CD4-positive, alpha-beta T cell (primary cell): Measurements from ENCODE around the gene PIK3C2A. TPM values are rescaled to one million over a fixed set of nuclear protein-coding genes. Genes with fewer than 3 reads are reported as not detected.

Experiments
- ATAC-seq: fragments of 200-7000 bp; cut with Tn5 transposase; one replicate; pipeline ENCODE4 v1.10.0; 2022; ENCODE audit warnings: mild to moderate bottlenecking; ENCODE audit not compliant: poor library complexity
- CTCF ChIA-PET: fragments of 350-600 bp; sonication (Branson Sonifier 250); formaldehyde crosslinking; loops from one replicate; lab custom pipeline; 2021; ENCODE audit warnings: antibody characterized with exemption, inconsistent platforms; lab: Charles Lee
- POLR2A ChIA-PET: fragments of 350-600 bp; sonication (Branson Sonifier 250); formaldehyde crosslinking; loops from one replicate; lab custom pipeline; 2021; ENCODE audit warnings: antibody characterized with exemption, inconsistent platforms; lab: Charles Lee
- DNase-seq, 14 experiments: peaks; one replicate each; pipeline ENCODE4 v3.0.0-alpha.2; 2013 to 2020; ENCODE audit warnings: mixed read lengths in 2 of 14
- H3K27ac ChIP-seq, 2 donors: one replicate each; pipeline versions ENCODE4 v1.5.1 to v1.7.0; 2013; ENCODE audit warnings: low read length in 2 of 2, low read depth in 1 of 2, mild to moderate bottlenecking in 1 of 2
- H3K27me3 ChIP-seq, 2 experiments: 1 replicate in 1 of 2; 2 replicates in 1 of 2; pipeline versions ENCODE4 v1.6.1 to v1.7.0; 2013; ENCODE audit warnings: low read length in 2 of 2, control low read depth in 1 of 2, mild to moderate bottlenecking in 1 of 2, moderate library complexity in 1 of 2; ENCODE audit not compliant: insufficient read depth in 2 of 2, control insufficient read depth in 1 of 2
- H3K36me3 ChIP-seq: one replicate; pipeline ENCODE4 v1.6.1; 2013; ENCODE audit warnings: low read length, control low read depth; ENCODE audit not compliant: insufficient read depth
- H3K4me1 ChIP-seq: one replicate; pipeline ENCODE4 v1.6.1; 2013; ENCODE audit warnings: low read length, control low read depth; ENCODE audit not compliant: insufficient read depth
- H3K4me3 ChIP-seq: one replicate; pipeline ENCODE4 v1.5.1; 2013; ENCODE audit warnings: mild to moderate bottlenecking, low read length, moderate library complexity
- H3K9me3 ChIP-seq, 2 experiments: 1 replicate in 1 of 2; 2 replicates in 1 of 2; pipeline versions ENCODE4 v1.6.1 to v1.7.0; 2013; ENCODE audit warnings: low read length in 2 of 2, mild to moderate bottlenecking in 2 of 2, control low read depth in 1 of 2, moderate library complexity in 1 of 2; ENCODE audit not compliant: control insufficient read depth in 1 of 2, insufficient read depth in 1 of 2
- H3K27ac Mint-ChIP-seq: one replicate; pipeline ENCODE4 v1.8.0; 2020; ENCODE audit warnings: mixed read lengths
- H3K27me3 Mint-ChIP-seq: one replicate; pipeline ENCODE4 v1.8.0; 2021; ENCODE audit warnings: mixed read lengths
- H3K36me3 Mint-ChIP-seq: one replicate; pipeline ENCODE4 v1.8.0; 2021; ENCODE audit warnings: low read depth, mixed read lengths
- H3K4me1 Mint-ChIP-seq: one replicate; pipeline ENCODE4 v1.8.0; 2021; ENCODE audit warnings: low read depth, mixed read lengths
- H3K4me3 Mint-ChIP-seq: one replicate; pipeline ENCODE4 v1.8.0; 2020; ENCODE audit warnings: mild to moderate bottlenecking, mixed read lengths
- H3K9me3 Mint-ChIP-seq: one replicate; pipeline ENCODE4 v1.8.0; 2020; ENCODE audit warnings: mixed read lengths
- intact Hi-C, 2 experiments: fragments of 100-400 bp; cut with DNase I in 1 of 2; cut with micrococcal nuclease in 1 of 2; formaldehyde crosslinking; loops; one replicate each; pipeline versions ENCODE4 v1.15.1 to v1.9.0; 2023 to 2025; cut with DNase I, micrococcal nuclease
- total RNA-seq, 174 experiments: library from RNA in 2 of 174; stranded (reverse) in 2 of 174; gene quantifications; one replicate each; pipeline ENCODE4 v1.2.3 and lab custom pipeline; 2021 to 2026
- TF ChIP-seq, protein P1 (sequence below): fragments of 200-600 bp; IDR thresholded peaks from one replicate; pipeline ENCODE4 v1.8.0; 2022; ENCODE audit warnings: antibody characterized with exemption, mild to moderate bottlenecking

PIK3C2A gene
- total RNA-seq, 2 experiments from 2014 or later: 39.2 to 43.0 TPM

DNA sequence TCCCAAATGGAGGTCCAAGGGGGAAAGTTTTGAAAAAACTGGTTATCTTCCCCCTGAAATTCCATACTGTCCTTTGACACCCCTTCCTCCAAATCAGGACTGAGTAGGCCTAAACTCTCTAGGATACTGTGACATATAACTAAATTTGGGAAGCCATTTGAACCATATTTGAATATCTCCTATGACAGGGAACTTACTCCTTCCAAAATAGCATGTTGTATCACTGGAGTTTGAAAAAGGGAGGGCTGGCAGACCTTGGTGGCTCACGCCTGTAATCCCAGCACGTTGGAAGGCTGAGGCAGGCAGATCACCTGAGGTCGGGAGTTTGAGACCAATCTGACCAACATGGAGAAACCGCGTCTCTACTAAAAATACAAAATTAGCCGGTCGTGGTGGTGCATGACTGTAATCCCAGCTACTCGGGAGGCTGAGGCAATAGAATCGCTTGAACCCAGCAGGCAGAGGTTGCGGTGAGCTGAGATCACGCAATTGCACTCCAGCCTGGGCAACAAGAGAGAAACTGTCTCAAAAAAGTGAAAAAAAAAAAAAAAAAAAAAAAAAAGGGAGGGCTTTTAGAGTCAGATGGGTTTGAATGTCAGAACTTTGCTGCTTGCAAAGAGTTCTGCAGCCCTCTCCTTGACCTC is 42.4 kb downstream of the PIK3C2A start:
- Mint-ChIP-seq H3K27me3 (no peaks in the 10 kb centered on the region), H3K36me3 (peaks cover 39% of the 10 kb centered on the region), H3K4me1 (peaks cover 60% of the 10 kb centered on the region), H3K9me3 (no peaks in the 10 kb centered on the region), H3K4me3 (no peak overlapping the region), H3K27ac (no peak overlapping the region)
- DNase-seq: no peak
- Histone ChIP-seq H3K36me3 (peaks cover 10% of the 10 kb centered on the region), H3K9me3 (no peaks in the 10 kb centered on the region), H3K27me3 (no peaks in the 10 kb centered on the region), H3K4me3 (no peak overlapping the region), H3K27ac (no peak overlapping the region), H3K4me1 (peaks cover 18% of the 10 kb centered on the region)
- TF ChIP-seq, protein P1, sequence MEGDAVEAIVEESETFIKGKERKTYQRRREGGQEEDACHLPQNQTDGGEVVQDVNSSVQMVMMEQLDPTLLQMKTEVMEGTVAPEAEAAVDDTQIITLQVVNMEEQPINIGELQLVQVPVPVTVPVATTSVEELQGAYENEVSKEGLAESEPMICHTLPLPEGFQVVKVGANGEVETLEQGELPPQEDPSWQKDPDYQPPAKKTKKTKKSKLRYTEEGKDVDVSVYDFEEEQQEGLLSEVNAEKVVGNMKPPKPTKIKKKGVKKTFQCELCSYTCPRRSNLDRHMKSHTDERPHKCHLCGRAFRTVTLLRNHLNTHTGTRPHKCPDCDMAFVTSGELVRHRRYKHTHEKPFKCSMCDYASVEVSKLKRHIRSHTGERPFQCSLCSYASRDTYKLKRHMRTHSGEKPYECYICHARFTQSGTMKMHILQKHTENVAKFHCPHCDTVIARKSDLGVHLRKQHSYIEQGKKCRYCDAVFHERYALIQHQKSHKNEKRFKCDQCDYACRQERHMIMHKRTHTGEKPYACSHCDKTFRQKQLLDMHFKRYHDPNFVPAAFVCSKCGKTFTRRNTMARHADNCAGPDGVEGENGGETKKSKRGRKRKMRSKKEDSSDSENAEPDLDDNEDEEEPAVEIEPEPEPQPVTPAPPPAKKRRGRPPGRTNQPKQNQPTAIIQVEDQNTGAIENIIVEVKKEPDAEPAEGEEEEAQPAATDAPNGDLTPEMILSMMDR: no peak
- ATAC-seq: no peak
- ChIA-PET CTCF (no interaction called here), POLR2A (no interaction called here)
- intact Hi-C loops: no loop called here

DNA sequence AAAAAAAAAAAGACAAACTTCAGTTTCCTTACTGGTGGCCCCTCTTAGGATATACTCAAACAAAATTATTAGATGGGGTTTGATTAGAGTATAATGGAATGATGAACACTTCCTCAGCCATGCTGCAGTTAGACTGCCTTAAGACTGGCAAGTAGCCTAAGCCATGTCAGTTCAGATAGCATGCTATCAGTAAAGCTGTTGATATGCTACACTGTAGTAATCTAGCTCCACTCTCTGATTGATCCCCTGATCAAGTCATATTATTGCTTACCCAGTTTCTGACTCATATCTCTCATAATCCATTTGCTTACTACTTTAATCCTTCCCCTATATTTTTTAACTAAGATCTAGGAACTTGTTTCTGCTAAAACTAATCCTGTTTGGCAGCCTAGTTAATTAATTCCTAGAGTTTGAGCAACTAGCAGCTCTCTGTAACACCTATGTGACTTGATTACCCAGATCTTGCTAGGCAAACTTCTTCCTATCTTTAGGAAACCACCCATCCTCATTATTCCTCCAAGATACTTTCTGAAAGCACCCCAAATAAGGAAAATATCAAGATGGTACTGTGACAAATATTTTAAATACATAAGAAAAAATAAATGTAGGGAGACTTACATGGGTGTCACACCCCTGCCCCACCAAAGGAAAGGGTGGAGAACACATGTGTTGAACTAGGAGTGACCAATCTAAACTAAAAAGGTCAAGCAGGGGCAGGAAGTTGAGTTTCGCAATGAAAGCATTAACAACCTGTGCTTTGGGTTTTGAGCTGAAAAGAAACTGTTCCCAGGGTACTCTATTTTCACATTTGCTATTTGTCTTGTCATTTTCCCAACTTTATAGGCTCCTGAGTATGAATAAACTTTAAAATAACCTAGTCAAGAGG is 43.2 kb downstream of the PIK3C2A start:
- no peaks in the 10 kb centered on the region for H3K27me3 Mint-ChIP-seq
- peaks cover 19% of the 10 kb centered on the region for H3K4me1 ChIP-seq
- H3K27ac Mint-ChIP-seq: no peak overlapping the region
- H3K9me3 Mint-ChIP-seq: no peaks in the 10 kb centered on the region
- H3K36me3 ChIP-seq: peaks cover 10% of the 10 kb centered on the region
- peaks cover 65% of the 10 kb centered on the region for H3K4me1 Mint-ChIP-seq
- DNase-seq (no peak), ATAC-seq (no peak)
- CTCF ChIA-PET: no interaction called here
- intact Hi-C loops: no loop called here
- H3K27me3 ChIP-seq: no peaks in the 10 kb centered on the region
- H3K27ac ChIP-seq: no peak overlapping the region
- TF ChIP-seq, protein P1: no peak
- H3K36me3 Mint-ChIP-seq: peaks cover 35% of the 10 kb centered on the region
- H3K4me3 Mint-ChIP-seq: no peak overlapping the region
- no peaks in the 10 kb centered on the region for H3K9me3 ChIP-seq
- no peak overlapping the region for H3K4me3 ChIP-seq
- POLR2A ChIA-PET: no interaction called here

DNA sequence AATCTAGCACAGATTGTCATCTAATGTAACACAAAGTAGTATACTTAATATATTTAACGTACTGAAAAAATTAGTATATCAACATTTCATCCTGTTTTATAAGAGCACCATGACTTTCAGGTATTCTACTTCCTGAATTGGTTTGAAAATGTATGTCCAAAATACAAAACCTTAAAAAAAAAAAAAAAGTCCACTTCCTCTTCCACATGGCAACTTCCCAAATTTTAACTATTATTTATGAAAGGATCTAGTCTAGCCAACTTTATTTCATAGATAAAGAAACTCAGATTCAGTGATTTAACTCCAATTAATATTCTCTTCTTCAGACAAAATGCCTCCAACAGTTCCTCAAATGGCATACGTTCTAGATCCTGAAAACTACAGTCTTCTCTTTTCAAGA is 44.0 kb downstream of the PIK3C2A start:
- H3K4me3 Mint-ChIP-seq: no peak overlapping the region
- intact Hi-C loops: no loop called here
- H3K27ac ChIP-seq: no peak overlapping the region
- ATAC-seq (no peak), DNase-seq (no peak)
- H3K27me3 ChIP-seq: no peaks in the 10 kb centered on the region
- CTCF ChIA-PET: no interaction called here
- no peaks in the 10 kb centered on the region for H3K9me3 Mint-ChIP-seq
- TF ChIP-seq, protein P1: no peak
- no peaks in the 10 kb centered on the region for H3K9me3 ChIP-seq
- H3K27me3 Mint-ChIP-seq: no peaks in the 10 kb centered on the region
- H3K4me3 ChIP-seq: no peak overlapping the region
- peaks cover 19% of the 10 kb centered on the region for H3K4me1 ChIP-seq
- peaks cover 66% of the 10 kb centered on the region for H3K4me1 Mint-ChIP-seq
- POLR2A ChIA-PET: interaction anchor here (0.9 to 1.0 kb wide), 2 partner anchors 13 to 86 kb away, joined by 3 to 4 read pairs; partner anchors contain the start of gene RPS13
- H3K36me3 Mint-ChIP-seq: peaks cover 27% of the 10 kb centered on the region
- peaks cover 7% of the 10 kb centered on the region for H3K36me3 ChIP-seq
- H3K27ac Mint-ChIP-seq: no peak overlapping the region
